HG03060 (cell line): Measurements from ENCODE around the gene CTNND2.
"Not testable (repeated sequence)": the region's sequence is repeated elsewhere in the genome, so short reads cannot be mapped to it uniquely, and the experiment has no call there.

Experiments used
- ATAC-seq: cut with Tn5 transposase; IDR thresholded peaks from one replicate; pipeline ENCODE4 v1.9.1; 2021; ENCODE audit warnings: low read depth, moderate number of reproducible peaks; ENCODE audit not compliant: unreplicated experiment

CTNND2 gene

DNA sequence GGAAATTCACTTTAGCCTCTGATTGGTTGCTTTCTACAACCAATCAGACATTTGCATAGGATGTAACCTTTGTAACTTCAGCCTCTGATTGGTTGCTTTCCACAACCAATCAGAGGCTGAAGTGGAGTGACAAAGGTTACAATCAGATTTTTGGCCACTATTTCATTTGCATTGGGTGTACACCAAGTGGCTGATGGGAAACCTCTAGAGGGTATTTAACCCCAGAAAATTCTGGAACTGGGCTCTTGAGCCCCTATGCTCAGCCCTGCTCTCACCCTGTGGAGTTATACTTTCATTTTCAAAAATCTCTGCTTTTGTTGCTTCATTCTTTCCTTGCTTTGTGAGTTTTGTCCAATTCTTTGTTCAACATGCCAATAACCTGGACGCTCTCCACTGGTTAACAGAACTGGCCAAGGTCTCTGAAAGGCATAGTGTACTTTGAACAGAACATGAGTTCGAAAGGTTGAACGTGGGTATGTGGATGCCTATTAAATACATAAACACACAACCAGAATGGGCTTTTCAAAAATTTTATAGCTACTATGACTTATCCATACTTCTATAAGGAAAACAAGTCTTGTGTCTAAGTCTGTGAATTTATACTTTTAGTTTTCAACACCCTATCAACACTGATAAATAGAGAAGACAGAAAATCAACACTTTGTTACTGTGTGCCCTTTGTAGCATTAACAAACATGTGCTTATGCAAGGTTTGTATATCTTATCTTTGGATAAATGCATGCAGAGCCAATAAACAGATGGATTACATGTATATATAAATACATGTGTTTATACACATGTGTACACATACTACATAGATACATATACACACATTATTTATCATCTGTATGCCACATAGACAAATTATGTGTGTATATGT is 568.1 kb downstream of the CTNND2 start:
- no peak for ATAC-seq

DNA sequence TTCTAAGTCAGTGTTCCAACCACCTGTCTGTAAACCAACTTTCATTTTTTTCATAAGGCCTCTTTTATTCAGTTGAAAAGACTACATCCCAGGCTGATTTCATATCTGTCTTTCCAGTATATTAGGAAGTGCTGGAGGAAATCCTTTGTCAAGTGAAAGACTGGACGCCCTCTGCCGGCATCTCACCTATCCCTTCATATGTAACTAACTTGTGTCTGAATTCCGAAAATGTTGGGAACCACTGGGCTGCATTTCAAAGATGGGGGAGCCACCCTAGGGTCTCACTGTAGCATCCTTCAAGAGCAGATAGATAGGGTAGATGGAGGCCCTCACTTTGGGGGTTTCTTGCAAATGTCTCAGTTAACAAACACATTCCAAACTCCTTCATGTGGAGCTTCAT is 569.8 kb downstream of the CTNND2 start:
- ATAC-seq: no peak

DNA sequence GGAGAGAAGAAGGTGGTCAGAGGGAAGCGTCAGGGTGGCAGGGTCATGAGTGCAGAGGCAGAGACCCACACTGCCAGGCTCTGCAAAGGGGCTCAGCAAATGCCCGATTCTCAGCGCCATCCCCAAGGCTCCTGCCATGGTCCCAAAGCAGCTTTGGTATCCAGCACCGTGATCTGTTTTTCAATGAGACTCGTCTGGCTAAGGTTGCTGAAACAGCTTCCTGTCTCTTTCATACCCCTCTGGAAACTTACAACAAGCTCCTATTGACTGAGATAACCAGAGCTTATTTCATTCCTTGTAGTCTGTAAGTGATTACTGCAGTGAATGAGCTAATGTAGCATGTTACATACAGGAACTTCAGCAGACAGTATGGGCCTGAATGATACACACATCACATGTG is 574.6 kb downstream of the CTNND2 start:
- ATAC-seq: no peak

DNA sequence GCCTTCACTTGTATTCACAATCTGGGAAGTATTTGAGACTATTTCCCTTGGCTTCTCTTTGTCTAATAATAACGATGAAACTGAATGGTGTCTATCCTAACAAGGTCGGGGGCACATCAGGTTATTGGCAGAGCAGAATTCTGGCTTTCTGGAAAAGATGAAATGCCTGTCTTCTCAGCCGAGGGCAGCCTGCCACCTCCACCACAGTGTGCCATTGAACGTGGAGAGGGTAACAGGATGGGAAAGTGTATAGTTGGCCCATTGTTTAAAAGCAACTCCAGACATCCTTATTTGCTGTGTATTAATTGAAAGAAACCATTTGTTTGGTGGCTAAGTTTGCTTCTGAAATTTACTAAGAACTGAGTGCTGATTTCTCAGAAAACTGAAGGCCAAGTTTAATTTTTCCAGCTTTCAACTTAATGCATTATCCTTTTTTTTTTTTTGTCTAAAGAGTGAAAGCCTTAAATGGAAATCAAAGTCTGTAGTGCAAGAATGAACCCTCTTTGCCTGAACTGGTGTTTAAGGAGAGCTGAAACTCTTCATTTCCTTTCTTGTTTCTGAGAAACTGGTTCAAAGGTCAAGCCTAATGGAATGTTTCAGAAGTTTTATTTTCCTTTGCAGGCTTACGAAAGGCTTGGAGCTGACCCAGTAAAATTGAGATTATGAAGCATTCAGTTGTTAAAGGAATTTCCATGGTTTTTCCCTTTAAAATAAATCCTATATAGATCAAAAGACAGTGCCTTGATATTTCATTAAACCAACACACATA is 579.5 kb downstream of the CTNND2 start:
- no peak for ATAC-seq

GRCh38 chr5:11323761-11324160 is 580.5 kb downstream of the CTNND2 start:
- ATAC-seq: no peak

DNA sequence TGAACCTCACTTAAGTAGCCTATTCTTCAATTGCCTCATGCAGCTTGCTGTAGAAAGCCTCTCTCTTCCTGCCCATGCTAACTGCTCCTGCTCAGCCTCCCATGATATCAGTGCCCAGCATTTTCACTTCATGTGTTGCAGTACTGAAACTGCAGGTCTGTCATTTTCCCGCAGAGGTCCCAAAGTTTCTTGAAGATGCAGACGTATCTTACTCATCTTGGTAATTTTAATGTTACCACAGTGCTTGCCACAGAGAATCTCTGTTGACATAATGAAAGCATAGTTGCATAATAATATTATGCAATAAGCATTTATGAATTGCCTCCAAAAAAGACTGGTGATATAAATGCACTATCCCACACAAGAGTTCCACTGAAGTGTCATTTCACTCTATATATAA is 582.1 kb downstream of the CTNND2 start:
- no peak for ATAC-seq

- no peak for ATAC-seq
These were observed 584.2 kb downstream of the CTNND2 start for GRCh38 chr5:11319836-11320580.

DNA sequence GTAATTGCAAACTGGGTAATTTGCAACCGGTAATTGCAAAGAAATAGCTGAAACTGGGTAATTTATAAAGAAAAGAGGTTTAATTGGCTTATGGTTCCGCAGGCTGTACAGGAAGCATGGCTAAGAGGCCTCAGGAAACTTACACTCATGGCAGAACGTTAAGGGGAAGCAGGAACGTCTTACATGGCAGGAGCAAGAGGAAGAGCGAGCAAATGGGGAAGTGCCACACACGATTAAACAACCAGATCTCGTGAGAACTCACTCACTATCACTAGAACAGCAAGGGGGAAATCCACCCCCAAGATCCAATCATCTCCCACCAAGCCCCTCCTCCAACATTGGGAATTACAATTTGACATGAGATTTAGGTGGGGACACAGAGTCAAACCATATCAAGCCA is 590.6 kb downstream of the CTNND2 start:
- ATAC-seq: not testable (repeated sequence)

DNA sequence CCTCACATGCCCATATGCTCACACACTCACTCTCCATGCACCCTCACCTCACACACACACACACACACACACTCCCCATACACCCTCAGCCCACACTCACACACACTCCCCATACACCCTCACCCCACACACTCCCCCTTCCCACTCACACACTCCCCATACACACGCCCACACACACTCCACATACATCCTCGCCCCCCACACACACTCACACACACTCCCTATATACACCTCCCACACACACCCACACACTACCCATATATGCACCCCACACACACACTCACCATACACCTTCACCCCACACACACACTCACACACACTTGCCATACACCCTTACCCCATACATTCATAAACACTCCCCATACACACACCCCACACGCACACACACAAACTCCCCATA is 592.5 kb downstream of the CTNND2 start:
- ATAC-seq: no peak

- no peak for ATAC-seq
These were observed 593.0 kb downstream of the CTNND2 start for GRCh38 chr5:11311272-11311671.

GRCh38 chr5:11310158-11310557 is 594.1 kb downstream of the CTNND2 start:
- ATAC-seq: no peak

DNA sequence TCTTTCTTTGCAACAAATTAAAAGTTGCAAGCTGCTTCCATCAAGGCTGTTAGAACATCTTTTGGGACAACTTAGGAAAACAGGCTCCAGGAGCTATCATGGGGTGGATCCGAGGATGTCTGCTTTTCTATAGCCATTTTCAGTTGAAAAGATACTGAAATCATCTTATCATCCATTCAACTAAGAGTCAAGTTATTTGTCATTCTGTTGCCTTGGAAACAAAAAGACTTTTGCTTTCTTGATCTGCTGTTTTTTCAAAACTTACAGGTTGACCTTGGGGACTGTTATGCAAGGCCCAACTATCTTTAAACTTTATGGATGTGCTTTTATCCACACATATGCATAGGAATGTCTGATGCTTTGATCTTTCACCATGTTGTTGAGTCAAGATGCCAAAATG is 597.9 kb downstream of the CTNND2 start:
- no peak for ATAC-seq

GRCh38 chr5:11305245-11305644 is 599.0 kb downstream of the CTNND2 start:
- ATAC-seq: no peak

DNA sequence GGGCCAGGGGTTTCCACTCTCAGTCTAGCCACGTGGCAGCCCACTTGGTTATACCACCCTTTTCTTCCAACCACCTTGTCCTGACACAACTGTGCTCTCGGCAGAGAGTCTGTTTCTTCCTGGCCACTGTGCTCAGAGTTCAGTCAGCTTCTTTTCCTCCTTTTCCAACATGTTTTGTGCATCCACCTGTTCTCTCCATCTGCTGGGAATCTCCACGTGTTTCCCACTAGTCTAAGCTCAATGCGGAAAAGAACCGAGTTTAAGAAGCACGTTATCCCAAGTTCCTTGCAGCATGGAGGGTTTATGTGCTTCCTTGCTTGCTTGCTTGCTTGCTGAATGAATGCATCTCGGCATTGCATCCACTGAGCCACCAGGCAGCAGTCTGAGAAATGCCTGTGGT is 599.6 kb downstream of the CTNND2 start:
- ATAC-seq: no peak

DNA sequence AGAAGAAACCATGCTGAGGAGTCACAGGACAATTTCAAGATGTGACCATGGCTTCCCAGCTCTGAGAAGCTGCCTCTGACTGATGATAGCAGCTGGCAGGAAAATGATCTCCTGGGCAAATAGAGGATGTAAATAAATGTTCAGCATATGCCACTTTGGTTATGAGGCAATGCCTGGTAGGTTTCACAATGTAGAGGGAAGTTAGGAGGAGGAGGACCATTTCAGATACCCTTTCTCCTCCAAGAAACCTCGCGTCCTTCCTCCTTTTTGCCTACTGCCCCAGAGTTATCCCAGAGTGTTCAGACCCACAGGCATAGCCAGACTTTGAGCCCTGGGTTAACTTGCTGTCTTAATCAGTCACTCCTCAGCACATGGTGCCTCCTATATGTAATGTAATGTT is 601.6 kb downstream of the CTNND2 start:
- no peak for ATAC-seq

- ATAC-seq: no peak
These were observed 603.1 kb downstream of the CTNND2 start for GRCh38 chr5:11301171-11301570.

GRCh38 chr5:11300736-11301135 is 603.5 kb downstream of the CTNND2 start:
- ATAC-seq: no peak

GRCh38 chr5:11298877-11299276 is 605.4 kb downstream of the CTNND2 start:
- ATAC-seq: no peak

DNA sequence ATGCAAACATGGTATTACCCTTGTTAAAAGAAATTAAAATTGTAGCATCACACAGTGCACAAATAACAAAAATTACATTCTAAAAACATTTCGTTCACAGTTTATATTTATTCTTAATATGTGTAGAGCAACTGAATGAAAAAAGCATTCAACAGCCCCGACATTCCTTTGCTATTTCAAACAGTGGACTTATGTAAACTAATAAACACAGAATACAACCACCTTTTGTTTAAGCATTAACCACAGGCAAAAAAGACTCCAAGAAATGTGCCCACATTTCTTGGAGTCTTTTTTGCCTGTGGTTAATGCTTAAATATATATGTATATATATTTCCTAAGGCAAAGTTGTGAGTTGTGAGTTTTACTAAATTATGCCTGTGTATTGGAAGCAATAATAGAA is 610.7 kb downstream of the CTNND2 start:
- ATAC-seq: no peak

GRCh38 chr5:11292648-11293356 is 611.4 kb downstream of the CTNND2 start:
- no peak for ATAC-seq

DNA sequence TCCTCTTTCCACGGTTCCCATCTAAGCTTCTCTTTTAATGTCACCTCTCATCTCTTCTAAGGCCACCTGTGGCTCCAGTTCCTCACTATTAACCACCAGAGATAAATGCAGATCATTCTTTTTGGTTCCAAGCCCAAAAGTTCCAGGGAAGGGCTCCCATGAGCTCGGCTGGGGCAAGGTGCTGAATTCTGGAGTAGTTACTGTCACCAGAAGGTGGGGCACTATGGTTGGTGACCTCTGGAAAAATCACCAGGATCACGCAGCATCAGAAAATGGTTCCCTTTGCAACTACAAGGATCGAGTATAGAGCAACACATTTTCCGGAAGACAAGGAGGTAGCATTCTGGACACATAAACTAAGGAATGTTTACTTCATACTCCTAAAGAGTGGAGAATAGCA is 614.5 kb downstream of the CTNND2 start:
- ATAC-seq: no peak
